IMR-90 (cell line): Measurements from ENCODE around the gene KMT2A. TPM values are rescaled to one million over a fixed set of nuclear protein-coding genes. Genes with fewer than 3 reads are reported as not detected.

Source experiments
- ATAC-seq: fragments of 200-7000 bp; cut with Tn5 transposase; 2 replicates; pipeline ENCODE4 v1.9.1; 2020; ENCODE audit warnings: low read depth, mild to moderate bottlenecking, moderate library complexity
- BruUV-seq: library from RNA; stranded (reverse); fragments of 400-500 nt; replicated peaks from 2 replicates; lab custom pipeline; 2021; lab: Mats Ljungman, UMichigan
- CTCF ChIA-PET: fragments of 300-600 bp; formaldehyde crosslinking; extraction: SDS; loops from one replicate; lab custom pipeline; 2021; ENCODE audit warnings: antibody characterized with exemption; lab: Yijun Ruan, JAX
- POLR2A ChIA-PET: fragments of 300-600 bp; sonication (Branson Sonifier 250); formaldehyde crosslinking; loops from one replicate; lab custom pipeline; 2022; ENCODE audit warnings: antibody characterized with exemption; ENCODE audit not compliant: unreplicated experiment; lab: Charles Lee
- DNase-seq: peaks from one replicate; pipeline ENCODE4 v3.0.0; 2013
- H2AFZ ChIP-seq: replicated peaks from 2 replicates; pipeline ENCODE3; 2013; ENCODE audit warnings: low read length, mild to moderate bottlenecking; ENCODE audit not compliant: poor library complexity
- H2AK5ac ChIP-seq: 2 replicates; pipeline ENCODE4 v1.6.1; 2013; ENCODE audit warnings: low read depth, low read length, inconsistent platforms
- H2AK9ac ChIP-seq: replicated peaks from 2 replicates; pipeline ENCODE3; 2013; ENCODE audit warnings: mild to moderate bottlenecking, low read depth, low read length, moderate library complexity; ENCODE audit not compliant: poor library complexity
- H2BK120ac ChIP-seq: 2 replicates; pipeline ENCODE4 v1.6.1; 2013; ENCODE audit warnings: low read depth, low read length, inconsistent platforms
- H2BK15ac ChIP-seq: 3 replicates; pipeline ENCODE4 v1.6.1; 2013; ENCODE audit warnings: low read depth, low read length, inconsistent platforms
- H2BK20ac ChIP-seq: 2 replicates; pipeline ENCODE4 v1.6.1; 2013; ENCODE audit warnings: low read depth, mild to moderate bottlenecking, inconsistent platforms, low read length, moderate library complexity
- H2BK5ac ChIP-seq: 2 replicates; pipeline ENCODE4 v1.6.1; 2013; ENCODE audit warnings: mild to moderate bottlenecking, low read depth, low read length, inconsistent platforms; ENCODE audit not compliant: poor library complexity, severe bottlenecking
- H3K14ac ChIP-seq: replicated peaks from 2 replicates; pipeline ENCODE4 v1.6.1; 2013; ENCODE audit warnings: low read depth, low read length, inconsistent platforms
- H3K18ac ChIP-seq: 2 replicates; pipeline ENCODE4 v1.6.1; 2013; ENCODE audit warnings: low read depth, low read length, control low read depth
- H3K23ac ChIP-seq: 2 replicates; pipeline ENCODE4 v1.6.1; 2013; ENCODE audit warnings: low read depth, low read length, inconsistent platforms
- H3K27ac ChIP-seq: 2 replicates; pipeline ENCODE4 v1.5.1; 2013; ENCODE audit warnings: mild to moderate bottlenecking, control low read depth, low read length; ENCODE audit not compliant: insufficient read depth
- H3K27me3 ChIP-seq: 2 replicates; pipeline ENCODE4 v1.6.1; 2013; ENCODE audit warnings: low read length; ENCODE audit not compliant: control insufficient read depth, insufficient read depth
- H3K36me3 ChIP-seq: 2 replicates; pipeline ENCODE4 v1.6.1; 2013; ENCODE audit warnings: low read length, mixed read lengths; ENCODE audit not compliant: control insufficient read depth, insufficient read depth
- H3K4ac ChIP-seq: 2 replicates; pipeline ENCODE4 v1.6.1; 2013; ENCODE audit warnings: low read depth, low read length, inconsistent platforms
- H3K4me1 ChIP-seq: 2 replicates; pipeline ENCODE4 v1.6.1; 2013; ENCODE audit warnings: low read length, mixed read lengths; ENCODE audit not compliant: control insufficient read depth, insufficient read depth
- H3K4me2 ChIP-seq: 2 replicates; pipeline ENCODE4 v1.6.1; 2013; ENCODE audit warnings: low read depth, mild to moderate bottlenecking, control low read depth, low read length, moderate library complexity
- H3K4me3 ChIP-seq: 2 replicates; pipeline ENCODE4 v1.5.1; 2013; ENCODE audit warnings: low read depth, mild to moderate bottlenecking, control low read depth, low read length, moderate library complexity; ENCODE audit not compliant: insufficient read depth
- H3K56ac ChIP-seq: 2 replicates; pipeline ENCODE4 v1.6.1; 2013; ENCODE audit warnings: low read length, inconsistent platforms; ENCODE audit not compliant: insufficient read depth; ENCODE audit errors: extremely low read depth
- H3K79me1 ChIP-seq, 2 experiments: 2 replicates each; pipeline ENCODE4 v1.6.1; 2013; ENCODE audit warnings: low read length in 2 of 2, inconsistent platforms in 1 of 2, low read depth in 1 of 2
- H3K9ac ChIP-seq: 2 replicates; pipeline ENCODE4 v1.6.1; 2013; ENCODE audit warnings: low read depth, low read length, control low read depth
- H3K9me1 ChIP-seq: 2 replicates; pipeline ENCODE4 v1.6.1; 2013; ENCODE audit warnings: low read length, inconsistent platforms; ENCODE audit not compliant: insufficient read depth
- H3K9me3 ChIP-seq: 2 replicates; pipeline ENCODE4 v1.6.1; 2013; ENCODE audit warnings: low read length; ENCODE audit not compliant: control insufficient read depth, insufficient read depth
- H4K20me1 ChIP-seq: 2 replicates; pipeline ENCODE4 v1.6.1; 2013; ENCODE audit warnings: low read length, inconsistent platforms; ENCODE audit not compliant: insufficient read depth
- H4K5ac ChIP-seq: 2 replicates; pipeline ENCODE4 v1.6.1; 2013; ENCODE audit warnings: mild to moderate bottlenecking, low read depth, low read length, control low read depth
- H4K8ac ChIP-seq, 2 experiments: 2 replicates each; pipeline ENCODE4 v1.6.1; 2013; ENCODE audit warnings: low read depth in 2 of 2, low read length in 2 of 2, control low read depth in 1 of 2, inconsistent platforms in 1 of 2
- H4K91ac ChIP-seq: 2 replicates; pipeline ENCODE4 v1.6.1; 2013; ENCODE audit warnings: low read depth, low read length, inconsistent platforms; ENCODE audit not compliant: insufficient read depth
- BHLHE40 ChIP-seq: fragments of 150-350 bp; IDR thresholded peaks from 2 replicates; pipeline ENCODE4 v1.6.1; 2016; ENCODE audit warnings: mild to moderate bottlenecking, low read depth, low read length
- CEBPB ChIP-seq: IDR thresholded peaks from 2 replicates; pipeline ENCODE4 v1.6.1; 2012; ENCODE audit warnings: low read depth, low read length, improper control_type of control experiment
- CHD1 ChIP-seq: IDR thresholded peaks from 2 replicates; pipeline ENCODE4 v1.6.1; 2012; ENCODE audit warnings: low read depth, low read length, improper control_type of control experiment
- CTCF ChIP-seq: conservative IDR thresholded peaks from 2 replicates; pipeline ENCODE4 v1.5.1; 2012; ENCODE audit warnings: mild to moderate bottlenecking, low read depth, low read length, improper control_type of control experiment
- ELK1 ChIP-seq: fragments of 150-350 bp; IDR thresholded peaks from 2 replicates; pipeline ENCODE4 v1.6.1; 2016; ENCODE audit warnings: low read depth, mild to moderate bottlenecking, low read length, moderate library complexity, borderline replicate concordance
- FOS ChIP-seq: fragments of 150-350 bp; IDR thresholded peaks from 2 replicates; pipeline ENCODE4 v1.6.1; 2016; ENCODE audit warnings: low read depth, low read length
- MAFK ChIP-seq: IDR thresholded peaks from 2 replicates; pipeline ENCODE4 v1.6.1; 2012; ENCODE audit warnings: low read depth, low read length, improper control_type of control experiment
- MAZ ChIP-seq: IDR thresholded peaks from 2 replicates; pipeline ENCODE4 v1.6.1; 2012; ENCODE audit warnings: low read depth, mild to moderate bottlenecking, low read length, improper control_type of control experiment, moderate library complexity, borderline replicate concordance
- MXI1 ChIP-seq: IDR thresholded peaks from 2 replicates; pipeline ENCODE4 v1.6.1; 2012; ENCODE audit warnings: low read depth, mild to moderate bottlenecking, low read length, moderate library complexity, borderline replicate concordance
- NFE2L2 ChIP-seq: fragments of 150-350 bp; IDR thresholded peaks from 2 replicates; pipeline ENCODE4 v1.6.1; 2016; ENCODE audit warnings: low read depth, mild to moderate bottlenecking, low read length
- POLR2A ChIP-seq: IDR thresholded peaks from 2 replicates; pipeline ENCODE4 v1.6.1; 2012; ENCODE audit warnings: mild to moderate bottlenecking, low read depth, low read length
- RAD21 ChIP-seq: IDR thresholded peaks from 2 replicates; pipeline ENCODE4 v1.6.1; 2012; ENCODE audit warnings: low read length, improper control_type of control experiment
- RCOR1 ChIP-seq: IDR thresholded peaks from 2 replicates; pipeline ENCODE4 v1.6.1; 2012; ENCODE audit warnings: mild to moderate bottlenecking, low read length, improper control_type of control experiment; ENCODE audit not compliant: insufficient replicate concordance
- RFX5 ChIP-seq: IDR thresholded peaks from 2 replicates; pipeline ENCODE4 v1.8.0; 2012; ENCODE audit warnings: low read depth, mild to moderate bottlenecking, low read length, moderate library complexity
- SMC3 ChIP-seq: fragments of 150-350 bp; IDR thresholded peaks from 2 replicates; pipeline ENCODE4 v1.6.1; 2016; ENCODE audit warnings: low read depth, mild to moderate bottlenecking, antibody characterized with exemption, low read length, moderate library complexity
- USF2 ChIP-seq: fragments of 150-350 bp; IDR thresholded peaks from 2 replicates; pipeline ENCODE4 v1.6.1; 2017; ENCODE audit warnings: mild to moderate bottlenecking, antibody characterized with exemption, low read length, low read depth
- dilution Hi-C: fragments of 300-500 bp; cut with HindIII; formaldehyde crosslinking; loops from one replicate; pipeline ENCODE4 v1.14.3; 2018; ENCODE audit warnings: low sequenced_read_pairs; ENCODE audit not compliant: unreplicated experiment
- in situ Hi-C: fragments of 300-500 bp; cut with MboI; formaldehyde crosslinking; loops from 3 replicates; pipeline ENCODE4 v1.14.3; 2019; ENCODE audit warnings: low sequenced_read_pairs, inconsistent platforms, mixed read lengths
- intact Hi-C: fragments of 100-400 bp; cut with micrococcal nuclease; formaldehyde crosslinking; loops from 2 replicates; pipeline ENCODE4 v1.10.0; 2022
- polyA plus RNA-seq, 3 experiments: library from polyadenylated mRNA; depleted of rRNA; stranded (reverse); fragments of >200 nt; gene quantifications; 2 replicates each; pipeline ENCODE4 v1.2.3, GENCODE V29; 2012; ENCODE audit warnings: low replicate concordance in 1 of 3
- total RNA-seq: library from RNA; depleted of rRNA; stranded (reverse); fragments of >200 nt; gene quantifications from 2 replicates; pipeline ENCODE4 v1.2.3, GENCODE V29; 2012

KMT2A gene
- total and polyA plus RNA-seq, 2 of the 4 experiments (the other 2 are of a cell fraction) = 18.2 to 21.1 TPM

- H3K9me3 ChIP-seq = no peaks in the 10 kb centered on the region
- H2BK15ac ChIP-seq = no peak overlapping the region
- peak; percentile 97 for ATAC-seq
- CTCF ChIA-PET = interaction anchor here (0.5 to 0.6 kb wide), 3 partner anchors 17 to 71 kb away, joined by 3 to 4 read pairs (median 3); no protein-coding TSS in a partner anchor
- dilution Hi-C loops (no loop called here), in situ Hi-C loops (no loop called here), intact Hi-C loops (no loop called here)
- H2AFZ ChIP-seq = no peak overlapping the region
- H3K4me1 ChIP-seq = no peaks in the 10 kb centered on the region
- no peak overlapping the region; the same call in 1 of the 2 replicates for H3K27ac ChIP-seq
- no peak overlapping the region for H2BK20ac ChIP-seq
- no peak overlapping the region for H3K9ac ChIP-seq
- POLR2A ChIA-PET = no interaction called here
- H3K27me3 ChIP-seq = no peaks in the 10 kb centered on the region
- H2AK5ac ChIP-seq = no peak overlapping the region
- TF ChIP-seq BHLHE40 = peak; percentile 40; the same call in 1 of the 2 replicates
- TF ChIP-seq POLR2A = no peak
- peak; percentile 86 for TF ChIP-seq FOS
- TF ChIP-seq ELK1 = no peak
- 0 out of 2 replicates have a peak, but pooled peaks have one; percentile 36 for TF ChIP-seq MAFK
- TF ChIP-seq USF2 = no peak
- peak; percentile 43; the same call in 1 of the 2 replicates for TF ChIP-seq CEBPB
- TF ChIP-seq SMC3 = peak; percentile 16; the same call in 1 of the 2 replicates
- TF ChIP-seq RAD21 = peak; percentile 22; the same call in 1 of the 2 replicates
- peak; percentile 83; the same call in 1 of the 2 replicates for TF ChIP-seq NFE2L2
- TF ChIP-seq MAZ = no peak
- peak; percentile 64 for TF ChIP-seq RCOR1
- no peak for TF ChIP-seq CHD1
- peak; percentile 57; the same call in 1 of the 2 replicates for TF ChIP-seq MXI1
- no peak for TF ChIP-seq CTCF
- TF ChIP-seq RFX5 = no peak
- no peak overlapping the region for H2AK9ac ChIP-seq
- no peak overlapping the region for H2BK120ac ChIP-seq
- peaks cover 6% of the 10 kb centered on the region; the same call in 1 of the 2 replicates for H3K36me3 ChIP-seq
- no peak overlapping the region for H3K4ac ChIP-seq
- H4K20me1 ChIP-seq = no peaks in the 10 kb centered on the region; the same call in 1 of the 2 replicates
- peaks cover 2% of the 10 kb centered on the region; the same call in 1 of the 2 replicates for H3K9me1 ChIP-seq
- H3K23ac ChIP-seq = no peak overlapping the region
- H3K4me2 ChIP-seq = 0 out of 2 replicates have a peak overlapping the region, but pooled peaks have one; percentile 19
- H3K18ac ChIP-seq = no peak overlapping the region
- no peak overlapping the region for H4K8ac ChIP-seq
- no peak overlapping the region for H4K5ac ChIP-seq
- peaks cover 10% of the 10 kb centered on the region in 2 experiments; a peak in 2 of 4 replicates for H3K79me1 ChIP-seq
- H3K14ac ChIP-seq = no peak overlapping the region
- H3K56ac ChIP-seq = no peak overlapping the region
- no peak overlapping the region for H4K91ac ChIP-seq
- DNase-seq = peak; percentile 98
- H3K4me3 ChIP-seq = no peak overlapping the region
- peak overlapping the region; percentile 59 for H2BK5ac ChIP-seq
- BruUV-seq = no TSS peak
Measured at GRCh38 chr11:118415739-118416068, 20.6 kb upstream of the KMT2A start.
